ENCODE measurements around the gene POU3F1.

POU3F1 gene

DNA sequence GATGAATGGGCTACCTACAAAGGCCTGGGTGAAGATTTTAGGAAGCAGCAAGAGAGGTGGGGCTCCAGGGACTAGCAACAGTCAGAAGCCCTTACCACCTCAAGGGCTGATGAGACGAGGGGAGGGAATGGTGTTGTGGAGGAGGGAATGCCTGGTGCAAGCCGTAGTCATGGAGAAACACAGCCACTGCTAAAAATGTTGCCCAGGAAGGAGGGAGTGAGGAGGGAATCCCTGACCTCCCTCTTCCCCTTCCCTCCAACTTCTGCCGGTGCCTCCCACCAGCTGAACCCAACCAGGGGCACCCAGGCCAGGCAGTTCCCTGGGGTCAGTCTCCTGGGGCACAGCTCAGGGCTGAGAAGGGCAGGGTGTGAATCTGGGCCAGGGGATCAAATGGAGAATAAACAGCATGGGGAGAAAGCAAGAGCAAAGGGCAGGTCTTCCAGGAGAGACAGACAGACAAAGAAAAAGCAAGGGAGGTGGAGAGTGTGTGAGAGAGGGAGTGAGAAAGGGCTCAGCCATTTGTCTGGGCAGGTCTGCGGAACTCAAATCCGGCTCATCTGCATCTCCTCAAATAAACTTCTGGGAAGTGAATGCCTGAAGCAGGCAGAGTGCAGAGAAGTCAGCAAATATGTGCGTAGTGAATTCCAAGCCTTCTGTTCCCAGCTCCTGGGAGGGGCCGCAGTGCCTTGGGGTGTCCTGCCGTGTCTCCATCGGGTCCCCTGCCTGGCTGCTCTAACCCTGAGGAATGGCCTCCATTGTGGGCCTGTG, 27.1 kb upstream of the POU3F1 start:
- no peaks in the 10 kb centered on the region for H3K9me3 ChIP-seq (ENCODE audit: control insufficient read depth, insufficient read depth, low read length)
- H3K27ac ChIP-seq (ENCODE audit: low read depth, low read length), result peak overlapping the region; percentile 21
- H3K27me3 ChIP-seq (ENCODE audit: control insufficient read depth, insufficient read depth, low read length), result no peaks in the 10 kb centered on the region
- no peak overlapping the region for H3K4me3 ChIP-seq (ENCODE audit: low read depth, low read length)
- H3K4me1 ChIP-seq (ENCODE audit: control insufficient read depth, insufficient read depth, low read length), result peaks cover 19% of the 10 kb centered on the region
- H3K9ac ChIP-seq (ENCODE audit: low read depth, low read length), result no peak overlapping the region
- no peaks in the 10 kb centered on the region for H3K36me3 ChIP-seq (ENCODE audit: control insufficient read depth, insufficient read depth, low read length)

DNA sequence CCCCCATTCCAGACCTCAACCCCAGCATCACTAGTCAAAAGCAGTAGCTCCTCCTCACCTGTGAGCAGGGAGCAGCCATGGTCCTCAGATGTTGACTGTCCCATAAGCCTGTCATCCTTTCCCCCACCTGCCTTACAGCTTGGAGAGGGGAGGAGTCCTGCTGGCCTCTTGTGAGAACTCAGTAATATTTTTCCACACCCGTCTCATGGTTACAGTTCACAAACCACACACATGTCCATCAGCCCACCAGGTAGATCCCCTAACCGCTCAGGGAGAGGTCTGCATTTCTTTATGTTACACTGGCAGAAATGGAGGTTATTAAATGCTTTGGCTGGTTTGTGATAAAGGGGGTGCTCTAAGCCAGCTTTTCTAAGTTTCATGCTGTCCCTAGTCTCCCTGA, 26.3 kb upstream of the POU3F1 start:
- Histone ChIP-seq H3K27ac (ENCODE audit: low read depth, low read length) (no peak overlapping the region), H3K36me3 (ENCODE audit: control insufficient read depth, insufficient read depth, low read length) (no peaks in the 10 kb centered on the region), H3K4me3 (ENCODE audit: low read depth, low read length) (no peak overlapping the region), H3K4me1 (ENCODE audit: control insufficient read depth, insufficient read depth, low read length) (peaks cover 19% of the 10 kb centered on the region), H3K27me3 (ENCODE audit: control insufficient read depth, insufficient read depth, low read length) (no peaks in the 10 kb centered on the region), H3K9me3 (ENCODE audit: control insufficient read depth, insufficient read depth, low read length) (no peaks in the 10 kb centered on the region), H3K9ac (ENCODE audit: low read depth, low read length) (no peak overlapping the region)

DNA sequence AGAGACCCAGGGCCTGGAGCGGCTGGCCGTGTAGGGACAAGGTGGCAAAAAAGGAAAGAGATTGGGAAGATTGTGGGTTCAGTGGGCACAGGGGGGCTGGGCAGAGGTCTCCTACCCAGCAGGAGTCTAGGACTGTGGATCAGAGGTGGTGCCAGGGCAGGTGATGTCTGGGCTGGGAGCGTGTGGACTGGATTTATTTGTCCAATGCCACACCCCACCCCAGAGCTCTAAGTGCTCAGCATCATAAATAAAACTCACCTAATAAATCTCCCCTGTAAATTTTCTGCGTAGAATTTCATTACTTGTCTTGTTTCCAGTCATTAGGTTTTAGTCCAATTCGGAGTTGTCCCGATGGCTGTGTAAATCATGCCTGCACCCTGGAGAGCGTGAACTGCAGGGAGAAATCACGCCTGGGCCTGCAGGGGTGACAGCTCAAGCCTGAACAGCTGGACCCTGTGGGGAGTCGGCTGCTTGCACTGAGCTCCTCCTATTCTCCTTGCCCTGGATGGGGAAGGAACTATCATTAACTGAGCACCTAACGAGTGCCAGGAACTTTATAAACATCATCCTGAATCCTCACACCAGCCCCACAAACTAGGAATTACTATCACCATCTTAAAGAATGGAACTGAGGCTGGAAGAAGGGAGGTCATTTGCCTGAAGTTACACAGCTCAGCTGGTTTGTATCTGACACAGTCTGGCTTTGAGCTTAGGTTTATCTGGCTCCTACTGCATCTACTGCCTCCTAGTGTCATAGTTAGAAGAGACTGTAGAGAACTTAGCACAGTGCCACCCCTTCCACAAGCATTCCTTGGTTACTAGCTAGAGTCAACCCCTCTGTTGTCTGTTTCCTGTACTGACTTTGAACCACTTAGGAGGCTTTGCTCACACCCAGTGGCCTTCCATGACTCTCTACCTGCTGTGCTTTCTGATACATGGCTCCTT, 25.0 kb upstream of the POU3F1 start:
- Histone ChIP-seq H3K27me3 (ENCODE audit: control insufficient read depth, insufficient read depth, low read length) (no peaks in the 10 kb centered on the region), H3K9me3 (ENCODE audit: control insufficient read depth, insufficient read depth, low read length) (no peaks in the 10 kb centered on the region), H3K4me1 (ENCODE audit: control insufficient read depth, insufficient read depth, low read length) (peaks cover 19% of the 10 kb centered on the region), H3K36me3 (ENCODE audit: control insufficient read depth, insufficient read depth, low read length) (no peaks in the 10 kb centered on the region), H3K9ac (ENCODE audit: low read depth, low read length) (no peak overlapping the region), H3K27ac (ENCODE audit: low read depth, low read length) (no peak overlapping the region), H3K4me3 (ENCODE audit: low read depth, low read length) (no peak overlapping the region)

DNA sequence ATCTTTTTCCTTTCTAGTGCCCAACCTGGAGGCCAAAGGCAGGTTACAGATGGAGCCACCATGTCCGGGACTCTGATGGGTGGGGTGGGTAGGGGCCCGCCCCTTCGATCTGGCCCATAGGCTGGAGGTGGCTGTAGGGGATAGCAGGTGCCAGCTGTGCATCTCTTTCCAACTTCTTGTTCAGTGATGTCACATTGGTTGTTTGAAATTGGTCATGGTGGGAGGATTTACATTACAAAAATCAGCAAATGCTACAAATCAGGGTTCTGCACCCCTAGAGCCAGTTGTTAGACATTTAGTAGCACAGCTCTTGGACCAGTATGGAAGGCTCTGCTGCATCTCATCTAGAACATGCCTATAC, 22.4 kb upstream of the POU3F1 start:
- H3K27ac ChIP-seq (ENCODE audit: low read depth, low read length), result no peak overlapping the region
- no peak overlapping the region for H3K9ac ChIP-seq (ENCODE audit: low read depth, low read length)
- H3K27me3 ChIP-seq (ENCODE audit: control insufficient read depth, insufficient read depth, low read length), result no peaks in the 10 kb centered on the region; the same call in 1 of the 2 replicates
- no peak overlapping the region for H3K4me3 ChIP-seq (ENCODE audit: low read depth, low read length)
- H3K36me3 ChIP-seq (ENCODE audit: control insufficient read depth, insufficient read depth, low read length), result no peaks in the 10 kb centered on the region
- H3K9me3 ChIP-seq (ENCODE audit: control insufficient read depth, insufficient read depth, low read length), result no peaks in the 10 kb centered on the region
- peaks cover 18% of the 10 kb centered on the region for H3K4me1 ChIP-seq (ENCODE audit: control insufficient read depth, insufficient read depth, low read length)

DNA sequence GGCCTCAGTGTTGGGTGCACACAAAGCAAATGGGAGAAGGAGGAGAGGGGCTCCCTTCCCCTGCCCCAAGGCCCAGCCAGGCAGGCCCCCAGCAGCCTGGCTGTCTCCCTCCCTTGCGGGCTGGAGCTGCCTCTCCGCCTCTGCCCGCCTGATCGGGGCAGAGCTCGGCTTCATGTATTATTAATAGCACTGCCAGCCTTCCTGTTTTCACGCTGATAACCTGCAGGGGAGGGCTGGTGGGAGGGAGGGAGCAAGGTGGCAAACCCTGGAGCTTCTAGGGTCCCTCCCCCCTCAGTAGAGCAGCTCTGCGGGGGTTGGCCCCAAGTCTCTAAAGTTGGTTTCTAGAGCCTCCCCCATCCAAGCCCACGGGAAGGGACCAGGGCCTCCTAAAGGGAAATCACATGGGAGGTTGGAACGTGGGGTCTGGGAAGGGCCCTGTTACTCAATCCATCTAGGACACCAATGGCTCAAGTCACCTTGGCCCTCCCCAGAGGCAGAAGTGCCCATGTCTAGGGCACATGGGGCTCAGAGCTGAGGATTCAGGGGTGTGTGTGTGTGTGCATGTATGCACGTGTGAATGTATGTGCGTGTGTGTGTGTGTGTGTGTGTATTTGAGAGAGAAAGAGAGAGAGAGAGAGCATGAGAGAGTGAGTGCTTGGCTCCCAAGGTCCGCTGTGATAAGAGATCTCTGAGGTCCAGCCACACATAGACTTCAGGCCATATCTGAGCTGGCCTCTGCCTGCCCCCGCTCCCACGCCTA, 21.8 kb upstream of the POU3F1 start:
- Histone ChIP-seq H3K4me1 (ENCODE audit: control insufficient read depth, insufficient read depth, low read length) (peaks cover 15% of the 10 kb centered on the region), H3K9ac (ENCODE audit: low read depth, low read length) (no peak overlapping the region), H3K4me3 (ENCODE audit: low read depth, low read length) (no peak overlapping the region), H3K27ac (ENCODE audit: low read depth, low read length) (no peak overlapping the region), H3K9me3 (ENCODE audit: control insufficient read depth, insufficient read depth, low read length) (no peaks in the 10 kb centered on the region), H3K27me3 (ENCODE audit: control insufficient read depth, insufficient read depth, low read length) (no peaks in the 10 kb centered on the region; the same call in 1 of the 2 replicates), H3K36me3 (ENCODE audit: control insufficient read depth, insufficient read depth, low read length) (no peaks in the 10 kb centered on the region)

DNA sequence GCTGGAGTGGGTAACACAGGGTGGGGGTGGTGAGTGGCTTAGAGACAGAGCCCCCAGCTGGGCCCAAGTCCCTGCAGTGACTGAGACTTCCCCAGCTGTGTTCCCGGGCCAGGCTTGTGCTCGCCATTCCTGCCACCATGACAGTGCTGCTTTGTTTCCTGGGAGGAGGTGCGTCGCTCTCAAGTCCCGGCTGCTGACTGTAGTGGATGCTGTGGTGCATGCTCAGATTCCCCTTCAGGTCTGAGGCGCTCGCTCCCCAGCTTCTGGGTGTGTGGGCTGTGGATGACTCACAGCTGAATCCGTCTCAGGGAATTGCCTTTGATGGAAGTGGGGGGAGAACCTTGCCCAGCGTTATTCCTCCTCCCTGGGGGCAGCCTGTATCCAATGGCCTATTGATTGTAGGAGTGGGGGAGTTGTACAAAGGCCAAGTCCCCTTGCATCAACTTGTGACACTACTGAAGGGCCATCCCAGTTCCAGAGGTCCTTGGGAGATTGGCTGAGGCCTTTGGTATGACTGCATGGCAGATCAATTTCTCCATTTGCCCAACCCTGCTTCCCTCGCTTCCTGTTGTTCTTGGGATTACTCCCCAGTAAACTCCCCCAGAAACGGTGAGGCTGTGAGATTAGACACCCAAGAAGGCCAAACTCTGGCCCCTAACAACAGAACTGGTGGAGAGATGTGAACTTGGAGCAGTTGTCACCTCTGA, 17.8 kb upstream of the POU3F1 start:
- Histone ChIP-seq H3K27me3 (ENCODE audit: control insufficient read depth, insufficient read depth, low read length) (no peaks in the 10 kb centered on the region; the same call in 1 of the 2 replicates), H3K4me3 (ENCODE audit: low read depth, low read length) (0 out of 2 replicates have a peak overlapping the region, but pooled peaks have one; percentile 28), H3K9me3 (ENCODE audit: control insufficient read depth, insufficient read depth, low read length) (no peaks in the 10 kb centered on the region), H3K4me1 (ENCODE audit: control insufficient read depth, insufficient read depth, low read length) (peaks cover 13% of the 10 kb centered on the region), H3K36me3 (ENCODE audit: control insufficient read depth, insufficient read depth, low read length) (no peaks in the 10 kb centered on the region), H3K9ac (ENCODE audit: low read depth, low read length) (no peak overlapping the region), H3K27ac (ENCODE audit: low read depth, low read length) (peak overlapping the region; percentile 86)

DNA sequence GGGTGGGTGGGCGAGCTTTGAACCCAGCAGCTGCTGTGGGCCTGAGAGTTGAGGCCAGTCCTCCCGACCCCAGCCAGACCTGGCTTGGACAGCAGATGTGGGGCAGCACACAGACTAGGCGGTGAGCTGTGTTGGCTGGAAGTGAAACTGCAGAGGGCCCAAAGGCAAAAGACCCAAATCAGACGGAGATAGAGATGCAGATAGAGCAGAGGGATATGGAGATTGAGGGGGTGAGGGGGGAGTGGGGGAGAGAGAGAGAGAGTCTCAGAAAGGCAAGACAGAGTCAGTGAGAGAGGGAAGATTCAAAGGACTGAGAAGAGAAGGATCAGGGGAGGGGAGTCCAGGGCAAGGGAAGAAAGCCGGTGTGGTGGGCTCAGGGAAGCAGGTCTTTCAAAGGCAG, 17.0 kb upstream of the POU3F1 start:
- Histone ChIP-seq H3K27ac (ENCODE audit: low read depth, low read length) (peak overlapping the region; percentile 86), H3K4me3 (ENCODE audit: low read depth, low read length) (0 out of 2 replicates have a peak overlapping the region, but pooled peaks have one; percentile 28), H3K36me3 (ENCODE audit: control insufficient read depth, insufficient read depth, low read length) (no peaks in the 10 kb centered on the region), H3K9me3 (ENCODE audit: control insufficient read depth, insufficient read depth, low read length) (no peaks in the 10 kb centered on the region), H3K9ac (ENCODE audit: low read depth, low read length) (no peak overlapping the region), H3K4me1 (ENCODE audit: control insufficient read depth, insufficient read depth, low read length) (peaks cover 13% of the 10 kb centered on the region), H3K27me3 (ENCODE audit: control insufficient read depth, insufficient read depth, low read length) (no peaks in the 10 kb centered on the region; the same call in 1 of the 2 replicates)

DNA sequence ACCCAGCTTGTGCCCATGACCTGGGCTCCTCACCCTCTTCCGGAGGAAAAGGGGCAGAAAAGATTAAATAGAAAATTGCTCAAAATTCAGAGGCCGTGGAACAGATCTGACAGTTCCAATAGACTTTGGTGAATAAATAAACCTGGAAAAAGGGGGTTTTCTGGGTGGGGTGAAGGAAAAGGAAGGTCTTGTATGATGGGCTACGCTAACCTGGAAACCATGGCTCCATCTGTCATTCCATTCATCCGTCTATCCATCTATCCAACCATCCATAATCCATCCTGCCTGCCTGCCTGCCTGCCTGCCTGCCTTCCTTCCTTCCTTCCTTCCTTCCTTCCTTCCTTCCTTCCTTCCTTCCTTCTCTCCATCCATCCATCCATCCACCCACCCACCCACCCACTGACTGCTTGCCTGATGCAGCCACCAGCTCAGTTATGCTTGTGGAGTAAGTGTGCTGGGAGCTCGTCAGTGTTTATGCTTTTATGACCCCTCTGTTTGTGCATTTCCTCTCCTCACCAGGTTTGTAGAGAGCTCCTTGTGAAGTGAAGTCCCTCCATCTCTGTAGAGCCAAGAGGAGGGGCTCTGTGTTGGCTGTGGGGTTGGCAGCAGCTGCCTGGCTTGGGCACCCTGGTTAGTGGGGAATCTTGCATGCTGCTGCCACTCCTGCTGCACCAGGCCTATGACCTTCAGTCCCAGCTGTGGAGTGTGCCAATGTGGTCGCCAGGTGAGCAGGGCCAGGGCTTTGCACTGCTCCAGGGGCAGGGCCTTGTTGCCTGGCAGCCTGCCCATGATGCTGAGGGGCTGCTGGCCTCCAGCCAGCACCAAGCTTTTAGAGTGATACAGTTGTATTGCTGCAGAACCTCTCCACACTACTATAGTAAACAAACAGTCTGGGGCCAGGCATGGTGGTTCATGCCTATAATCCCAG, 16.0 kb upstream of the POU3F1 start:
- no peaks in the 10 kb centered on the region; the same call in 1 of the 2 replicates for H3K27me3 ChIP-seq (ENCODE audit: control insufficient read depth, insufficient read depth, low read length)
- no peak overlapping the region for H3K4me3 ChIP-seq (ENCODE audit: low read depth, low read length)
- peaks cover 13% of the 10 kb centered on the region for H3K4me1 ChIP-seq (ENCODE audit: control insufficient read depth, insufficient read depth, low read length)
- no peak overlapping the region for H3K9ac ChIP-seq (ENCODE audit: low read depth, low read length)
- H3K9me3 ChIP-seq (ENCODE audit: control insufficient read depth, insufficient read depth, low read length), result no peaks in the 10 kb centered on the region
- no peak overlapping the region for H3K27ac ChIP-seq (ENCODE audit: low read depth, low read length)
- H3K36me3 ChIP-seq (ENCODE audit: control insufficient read depth, insufficient read depth, low read length), result no peaks in the 10 kb centered on the region

DNA sequence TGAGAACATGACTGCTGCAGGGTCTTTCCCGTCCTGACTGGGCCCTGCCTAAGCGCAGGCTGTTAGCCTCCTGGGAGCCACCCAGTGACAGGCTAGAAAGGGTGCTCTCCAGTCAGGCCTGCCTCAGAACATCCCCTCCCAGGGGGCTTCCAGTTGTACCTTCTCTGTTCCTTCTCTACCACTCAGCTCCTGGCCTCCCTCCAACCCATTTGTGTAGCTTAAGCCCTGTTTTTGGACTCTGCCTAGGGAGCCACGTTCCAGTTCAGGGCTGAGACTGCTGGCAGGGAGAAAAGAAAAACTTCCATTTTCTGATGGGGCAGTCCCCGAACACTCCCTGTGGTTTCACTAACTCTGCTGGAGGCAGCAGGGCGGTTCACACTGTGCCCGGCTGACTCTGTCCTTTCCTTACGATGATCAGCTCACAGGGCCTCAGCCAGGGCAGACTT, 15.3 kb upstream of the POU3F1 start:
- no peak overlapping the region for H3K9ac ChIP-seq (ENCODE audit: low read depth, low read length)
- peaks cover 13% of the 10 kb centered on the region for H3K4me1 ChIP-seq (ENCODE audit: control insufficient read depth, insufficient read depth, low read length)

More for the DNA sequence above, 15.3 kb upstream of the POU3F1 start:
- Histone ChIP-seq H3K36me3 (ENCODE audit: control insufficient read depth, insufficient read depth, low read length) (no peaks in the 10 kb centered on the region), H3K4me3 (ENCODE audit: low read depth, low read length) (no peak overlapping the region), H3K9me3 (ENCODE audit: control insufficient read depth, insufficient read depth, low read length) (no peaks in the 10 kb centered on the region), H3K27ac (ENCODE audit: low read depth, low read length) (no peak overlapping the region), H3K27me3 (ENCODE audit: control insufficient read depth, insufficient read depth, low read length) (no peaks in the 10 kb centered on the region; the same call in 1 of the 2 replicates)

All from HUES48 (cell line).